CD4-positive, CD25-positive, alpha-beta regulatory T cell (primary cell): Measurements from ENCODE around the gene INHBA. TPM values are rescaled to one million over a fixed set of nuclear protein-coding genes. Genes with fewer than 3 reads are reported as not detected.
A peak's percentile ranks its signal among the peaks of the same experiment; 100 is the strongest.

Source experiments
- ATAC-seq, 2 donors: fragments of 150-1000 bp; cut with Tn5 transposase; one replicate each; pipeline ENCODE4 v1.10.0; 2021; ENCODE audit warnings: low read depth in 2 of 2, moderate number of reproducible peaks in 2 of 2, moderate library complexity in 1 of 2
- DNase-seq, 3 donors: peaks; one replicate each; pipeline versions ENCODE4 v3.0.0 to v3.0.0-alpha.2; 2012 to 2022; ENCODE audit warnings: mixed read lengths in 1 of 3
- H3K27ac ChIP-seq: one replicate; pipeline ENCODE4 v1.7.0; 2013; ENCODE audit warnings: mild to moderate bottlenecking, low read length; ENCODE audit not compliant: insufficient read depth, poor library complexity, severe bottlenecking
- H3K27me3 ChIP-seq: one replicate; pipeline ENCODE4 v1.7.0; 2013; ENCODE audit warnings: low read length; ENCODE audit not compliant: control insufficient read depth, insufficient read depth
- H3K36me3 ChIP-seq: one replicate; pipeline ENCODE4 v1.7.0; 2013; ENCODE audit warnings: mild to moderate bottlenecking, low read length, moderate library complexity; ENCODE audit not compliant: control insufficient read depth, insufficient read depth
- H3K4me1 ChIP-seq: 2 replicates; pipeline ENCODE4 v1.7.0; 2013; ENCODE audit warnings: mild to moderate bottlenecking, low read length; ENCODE audit not compliant: insufficient read depth, control insufficient read depth, poor library complexity, severe bottlenecking
- H3K4me3 ChIP-seq: one replicate; pipeline ENCODE4 v1.7.0; 2013; ENCODE audit warnings: low read depth, mild to moderate bottlenecking, low read length, moderate library complexity
- H3K9me3 ChIP-seq, 2 experiments: 1 replicate in 1 of 2; 2 replicates in 1 of 2; pipeline ENCODE4 v1.7.0; 2013; ENCODE audit warnings: low read length in 2 of 2, mild to moderate bottlenecking in 1 of 2, moderate library complexity in 1 of 2; ENCODE audit not compliant: control insufficient read depth in 2 of 2
- H3K27ac Mint-ChIP-seq, 3 donors: one replicate each; pipeline ENCODE4 v1.8.0; 2020 to 2022; ENCODE audit warnings: mild to moderate bottlenecking in 3 of 3, mixed read lengths in 3 of 3, moderate library complexity in 2 of 3
- H3K27me3 Mint-ChIP-seq: one replicate; pipeline ENCODE4 v1.8.0; 2022; ENCODE audit warnings: mild to moderate bottlenecking, mixed read lengths
- H3K36me3 Mint-ChIP-seq: one replicate; pipeline ENCODE4 v1.8.0; 2020; ENCODE audit warnings: mixed read lengths
- H3K4me1 Mint-ChIP-seq, 4 donors: one replicate each; pipeline ENCODE4 v1.8.0; 2020 to 2022; ENCODE audit warnings: mixed read lengths in 4 of 4, mild to moderate bottlenecking in 1 of 4
- H3K4me3 Mint-ChIP-seq, 4 donors: one replicate each; pipeline ENCODE4 v1.8.0; 2020 to 2022; ENCODE audit warnings: mild to moderate bottlenecking in 4 of 4, mixed read lengths in 4 of 4, moderate library complexity in 3 of 4
- H3K9me3 Mint-ChIP-seq, 7 donors: one replicate each; pipeline ENCODE4 v1.8.0; 2020 to 2022; ENCODE audit warnings: mixed read lengths in 7 of 7, mild to moderate bottlenecking in 3 of 7, moderate library complexity in 2 of 7
- polyA plus RNA-seq, 4 donors: library from polyadenylated mRNA; unstranded; fragments of 300-500 nt; fragmentation: Illumina TruSeq; gene quantifications; one replicate each; pipeline ENCODE4 v1.2.3, GENCODE V29; 2021
- total RNA-seq: library from RNA; stranded (reverse); gene quantifications from one replicate; pipeline ENCODE4 v1.2.3, GENCODE V29; 2022

INHBA gene
- total and polyA plus RNA-seq, 5 donors from 2014 or later, result not detected

DNA sequence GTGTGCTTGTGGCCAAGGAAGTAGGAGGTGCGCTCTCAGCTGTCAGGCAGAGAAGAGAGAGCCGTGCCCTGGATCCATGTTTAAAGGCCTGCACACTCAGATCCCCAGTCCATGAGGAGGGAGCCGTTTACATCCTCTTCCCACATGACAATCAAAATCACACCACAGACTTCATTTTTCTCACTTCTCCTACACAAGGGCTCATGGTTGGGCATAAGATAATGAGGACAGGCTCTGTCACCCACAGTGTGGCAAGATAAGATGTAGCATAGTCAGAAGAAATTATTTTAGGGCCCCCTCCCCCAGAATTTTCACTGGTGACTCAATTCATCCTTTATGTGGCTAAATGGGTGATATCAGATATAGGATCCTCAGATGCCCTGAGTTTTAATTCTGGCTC, 35.9 kb upstream of the INHBA start:
- Histone ChIP-seq H3K27me3 (no peaks in the 10 kb centered on the region), H3K9me3 (peaks cover 3 to 11% of the 10 kb centered on the region in 2 experiments), H3K4me1 (no peaks in the 10 kb centered on the region), H3K27ac (no peak overlapping the region), H3K4me3 (no peak overlapping the region), H3K36me3 (no peaks in the 10 kb centered on the region)
- Mint-ChIP-seq H3K27me3 (no peaks in the 10 kb centered on the region), H3K4me3 (no peak overlapping the region), H3K36me3 (no peaks in the 10 kb centered on the region), H3K9me3 (peaks cover 2 to 21% (median 7%) of the 10 kb centered on the region in 7 donors), H3K4me1 (no peaks in the 10 kb centered on the region), H3K27ac (no peak overlapping the region)
- no peak for DNase-seq
- ATAC-seq, result no peak

DNA sequence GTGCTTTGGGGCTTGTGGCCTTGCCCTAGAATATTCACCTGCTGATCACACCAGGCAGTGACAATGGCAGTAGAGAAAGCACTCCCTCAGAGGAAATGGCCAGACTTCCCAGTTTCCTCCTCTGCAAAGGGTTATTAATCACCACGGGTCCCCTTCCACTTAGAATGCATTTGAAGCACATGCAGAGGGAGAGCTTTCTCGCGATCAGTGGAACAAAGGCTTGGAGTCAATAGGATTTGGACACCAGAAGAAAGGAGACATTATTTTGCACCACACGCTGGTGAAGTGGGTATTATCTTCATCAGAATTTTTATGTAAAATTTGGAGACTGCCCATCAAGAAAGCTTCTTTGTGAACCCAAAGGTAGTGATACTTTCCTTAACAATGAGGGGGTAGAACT, 35.4 kb upstream of the INHBA start:
- Mint-ChIP-seq H3K27me3 (no peaks in the 10 kb centered on the region), H3K4me3 (no peak overlapping the region), H3K9me3 (peaks cover 2 to 17% (median 6%) of the 10 kb centered on the region in 7 donors), H3K4me1 (no peaks in the 10 kb centered on the region), H3K27ac (no peak overlapping the region), H3K36me3 (no peaks in the 10 kb centered on the region)
- Histone ChIP-seq H3K4me1 (no peaks in the 10 kb centered on the region), H3K27me3 (no peaks in the 10 kb centered on the region), H3K27ac (no peak overlapping the region), H3K4me3 (no peak overlapping the region), H3K36me3 (no peaks in the 10 kb centered on the region), H3K9me3 (peaks cover 3 to 11% of the 10 kb centered on the region in 2 experiments)
- no peak for ATAC-seq
- no peak for DNase-seq

DNA sequence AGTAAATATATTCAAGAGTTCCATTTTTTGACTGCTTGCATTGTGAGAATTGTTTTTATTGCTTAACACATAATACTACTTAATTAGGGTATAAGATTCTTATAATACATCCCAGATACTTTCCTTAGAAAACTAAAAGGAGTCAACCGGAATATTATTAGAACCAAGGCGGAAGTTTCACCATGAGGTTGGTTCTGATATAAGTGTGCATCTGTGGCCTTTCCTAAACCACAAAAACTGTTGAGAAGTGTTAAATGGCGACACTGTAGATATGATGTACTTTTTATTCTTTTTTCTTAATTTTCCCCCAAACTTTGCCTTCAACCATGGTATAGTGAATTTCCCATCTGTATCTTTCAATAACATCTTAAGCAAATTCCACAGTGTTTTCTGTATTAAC, 32.3 kb upstream of the INHBA start:
- H3K9me3 Mint-ChIP-seq, result peaks cover 0 to 6% (median 1%) of the 10 kb centered on the region in 7 donors
- Histone ChIP-seq H3K36me3 (no peaks in the 10 kb centered on the region), H3K27me3 (no peaks in the 10 kb centered on the region), H3K27ac (no peak overlapping the region), H3K9me3 (no peaks in the 10 kb centered on the region), H3K4me1 (no peaks in the 10 kb centered on the region), H3K4me3 (no peak overlapping the region)
- peaks cover 0 to 4% (median 2%) of the 10 kb centered on the region in 4 donors for H3K4me1 Mint-ChIP-seq
- no peak overlapping the region for H3K27ac Mint-ChIP-seq
- H3K36me3 Mint-ChIP-seq, result no peaks in the 10 kb centered on the region
- no peak for DNase-seq
- ATAC-seq, result no peak
- H3K4me3 Mint-ChIP-seq, result no peak overlapping the region
- H3K27me3 Mint-ChIP-seq, result no peaks in the 10 kb centered on the region

DNA sequence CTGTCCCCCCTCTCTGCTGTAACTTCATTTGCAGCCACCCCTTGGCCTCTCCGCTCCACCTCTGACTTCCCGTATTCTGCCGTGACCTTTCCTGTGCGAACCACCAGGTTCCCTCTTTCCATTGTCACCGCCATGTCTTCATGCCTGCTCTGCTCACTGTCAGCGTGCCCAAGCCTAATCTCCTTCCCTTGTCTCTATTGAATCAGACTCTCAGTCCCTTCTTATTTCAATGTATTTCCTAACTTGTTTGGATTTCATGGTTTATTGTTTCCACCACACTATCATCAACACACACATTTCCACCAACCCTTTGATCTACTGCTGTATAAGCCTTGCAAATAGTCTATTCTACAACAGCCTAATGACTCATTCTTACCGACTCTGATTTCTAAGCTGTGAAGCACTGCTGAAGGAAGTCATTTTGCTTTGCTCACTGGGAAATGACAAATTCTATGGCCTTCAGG, 30.0 kb upstream of the INHBA start:
- DNase-seq (no peak), ATAC-seq (no peak)
- Mint-ChIP-seq H3K36me3 (no peaks in the 10 kb centered on the region), H3K4me3 (no peak overlapping the region), H3K4me1 (peaks cover 0 to 4% (median 2%) of the 10 kb centered on the region in 4 donors), H3K27ac (peak overlapping the region in 1 of 3 donors; percentile 67), H3K9me3 (peaks cover 0 to 6% (median 0%) of the 10 kb centered on the region in 7 donors), H3K27me3 (no peaks in the 10 kb centered on the region)
- Histone ChIP-seq H3K4me1 (no peaks in the 10 kb centered on the region), H3K36me3 (no peaks in the 10 kb centered on the region), H3K4me3 (no peak overlapping the region), H3K27me3 (no peaks in the 10 kb centered on the region), H3K9me3 (no peaks in the 10 kb centered on the region), H3K27ac (no peak overlapping the region)

DNA sequence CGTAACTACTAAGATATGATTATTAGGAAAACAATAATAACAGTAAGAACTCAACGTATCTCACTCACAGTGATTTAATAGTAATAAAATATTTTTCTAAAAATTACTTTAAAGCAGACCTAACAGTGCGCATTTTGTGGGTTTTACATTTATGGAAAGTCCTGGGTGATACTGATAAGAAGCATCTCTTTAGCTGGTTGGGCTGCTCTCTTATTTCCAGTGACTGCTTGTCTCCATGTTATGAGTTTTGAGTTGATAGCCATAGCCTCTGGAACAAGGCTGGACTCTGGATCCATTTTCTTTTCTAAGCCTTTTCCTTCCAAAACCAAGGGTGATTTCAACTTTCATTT, 29.5 kb upstream of the INHBA start:
- H3K36me3 Mint-ChIP-seq, result no peaks in the 10 kb centered on the region
- DNase-seq, result no peak
- no peaks in the 10 kb centered on the region for H3K9me3 ChIP-seq
- peaks cover 0 to 4% (median 2%) of the 10 kb centered on the region in 4 donors for H3K4me1 Mint-ChIP-seq
- H3K27me3 Mint-ChIP-seq, result no peaks in the 10 kb centered on the region
- H3K27ac Mint-ChIP-seq, result no peak overlapping the region
- peaks cover 0 to 6% (median 0%) of the 10 kb centered on the region in 7 donors for H3K9me3 Mint-ChIP-seq
- ATAC-seq, result no peak
- no peak overlapping the region for H3K27ac ChIP-seq
- no peaks in the 10 kb centered on the region for H3K27me3 ChIP-seq
- no peak overlapping the region for H3K4me3 ChIP-seq
- H3K4me3 Mint-ChIP-seq, result no peak overlapping the region
- H3K36me3 ChIP-seq, result no peaks in the 10 kb centered on the region
- no peaks in the 10 kb centered on the region for H3K4me1 ChIP-seq

DNA sequence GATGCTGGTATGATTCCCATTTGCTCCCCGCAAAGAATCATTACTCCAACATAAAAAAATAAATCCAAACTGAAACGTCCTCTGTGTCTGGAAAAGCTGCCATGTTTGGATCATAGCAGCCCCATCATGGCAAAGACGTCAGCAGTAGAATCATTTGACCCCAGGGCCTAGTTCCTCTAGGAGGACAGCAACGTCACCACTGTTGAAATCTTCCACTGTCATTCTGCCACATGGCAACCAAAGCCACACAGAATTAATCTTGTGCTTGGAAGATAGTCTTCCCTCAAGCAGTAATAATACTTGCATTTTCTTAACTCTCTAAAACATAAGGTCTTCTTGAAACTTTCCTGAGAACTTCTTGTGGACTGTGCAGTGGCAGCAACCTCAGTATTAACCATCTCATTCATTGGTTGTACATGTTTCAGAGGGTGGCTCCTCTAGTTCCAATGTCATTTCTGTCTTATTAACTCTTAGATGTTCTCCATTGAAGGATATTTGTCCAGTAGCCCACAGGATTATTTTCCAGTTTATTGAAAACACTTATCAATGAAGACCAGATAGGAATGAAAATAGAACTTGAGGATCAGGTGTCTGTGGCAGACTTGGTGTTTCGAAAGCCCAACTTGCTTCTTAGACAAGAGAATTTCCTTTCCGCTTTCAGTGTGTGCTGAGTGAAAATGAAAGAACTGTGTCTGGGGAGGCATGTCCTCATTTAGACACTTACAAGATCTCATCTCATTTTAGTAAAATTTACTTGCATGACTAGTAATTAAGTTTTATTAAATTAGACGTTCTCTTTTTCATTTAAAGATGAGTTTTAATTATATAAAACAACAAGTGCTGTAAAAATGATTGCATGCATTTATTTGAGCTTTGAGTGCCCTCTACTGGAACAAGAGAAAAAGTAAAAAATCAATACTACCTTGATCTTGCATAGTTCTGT, 28.9 kb upstream of the INHBA start:
- Histone ChIP-seq H3K4me1 (no peaks in the 10 kb centered on the region), H3K9me3 (no peaks in the 10 kb centered on the region), H3K27ac (no peak overlapping the region), H3K27me3 (no peaks in the 10 kb centered on the region), H3K4me3 (no peak overlapping the region), H3K36me3 (no peaks in the 10 kb centered on the region)
- no peaks in the 10 kb centered on the region for H3K36me3 Mint-ChIP-seq
- no peak overlapping the region for H3K27ac Mint-ChIP-seq
- no peaks in the 10 kb centered on the region for H3K27me3 Mint-ChIP-seq
- H3K4me1 Mint-ChIP-seq, result peaks cover 0 to 4% (median 2%) of the 10 kb centered on the region in 4 donors
- H3K9me3 Mint-ChIP-seq, result peaks cover 0 to 6% (median 0%) of the 10 kb centered on the region in 7 donors
- H3K4me3 Mint-ChIP-seq, result no peak overlapping the region
- DNase-seq (peak in 1 of 3 donors; percentile 8), ATAC-seq (no peak)

DNA sequence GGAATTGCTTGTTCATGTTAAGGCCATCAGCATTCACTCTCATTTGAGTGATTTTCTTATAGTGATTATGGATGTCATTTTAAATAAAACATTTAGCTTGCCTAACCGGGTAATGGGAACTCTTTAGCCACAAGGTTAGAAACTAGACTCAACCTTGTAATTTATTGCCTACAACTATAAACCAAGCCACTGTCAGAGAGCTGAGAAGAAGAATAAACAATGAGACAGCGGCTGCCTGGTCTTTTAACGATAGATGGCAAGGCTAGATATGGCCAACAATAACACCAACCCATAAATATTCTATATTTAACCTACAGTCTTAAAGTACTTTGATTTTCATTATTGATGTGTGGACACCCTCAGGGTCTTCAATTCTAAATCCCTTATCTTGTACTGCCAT, 27.8 kb upstream of the INHBA start:
- Mint-ChIP-seq H3K27me3 (no peaks in the 10 kb centered on the region), H3K36me3 (no peaks in the 10 kb centered on the region), H3K4me1 (peaks cover 0 to 4% (median 2%) of the 10 kb centered on the region in 4 donors), H3K27ac (no peak overlapping the region), H3K9me3 (peaks cover 0 to 4% (median 0%) of the 10 kb centered on the region in 7 donors), H3K4me3 (no peak overlapping the region)
- DNase-seq (no peak), ATAC-seq (no peak)
- Histone ChIP-seq H3K27ac (no peak overlapping the region), H3K9me3 (no peaks in the 10 kb centered on the region), H3K36me3 (no peaks in the 10 kb centered on the region), H3K4me3 (no peak overlapping the region), H3K4me1 (no peaks in the 10 kb centered on the region), H3K27me3 (no peaks in the 10 kb centered on the region)

DNA sequence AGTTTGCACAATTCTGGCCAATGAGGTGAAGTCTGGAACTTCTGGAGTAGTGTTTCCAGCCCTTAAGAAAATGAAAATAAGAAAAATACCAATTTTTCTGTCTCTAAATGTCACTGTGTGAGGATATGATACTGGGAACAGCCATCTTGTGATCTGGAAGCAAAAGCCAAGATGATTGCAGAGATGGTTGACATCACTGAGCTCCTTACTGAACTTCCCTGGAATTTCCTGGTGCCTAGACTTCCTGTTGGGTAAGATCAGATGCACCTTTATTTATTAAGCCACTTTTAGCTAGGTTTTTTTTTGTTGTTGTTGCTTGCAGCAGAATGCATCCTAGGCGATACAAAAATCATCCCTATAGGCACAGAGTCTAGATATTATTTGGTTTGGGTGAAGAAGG, 27.3 kb upstream of the INHBA start:
- H3K27ac Mint-ChIP-seq, result no peak overlapping the region
- Histone ChIP-seq H3K4me1 (no peaks in the 10 kb centered on the region), H3K4me3 (no peak overlapping the region), H3K9me3 (no peaks in the 10 kb centered on the region), H3K36me3 (no peaks in the 10 kb centered on the region), H3K27me3 (no peaks in the 10 kb centered on the region), H3K27ac (no peak overlapping the region)
- H3K27me3 Mint-ChIP-seq, result no peaks in the 10 kb centered on the region
- H3K9me3 Mint-ChIP-seq, result peaks cover 0 to 4% (median 0%) of the 10 kb centered on the region in 7 donors
- DNase-seq, result no peak
- ATAC-seq, result no peak
- peaks cover 0 to 4% (median 2%) of the 10 kb centered on the region in 4 donors for H3K4me1 Mint-ChIP-seq
- H3K4me3 Mint-ChIP-seq, result no peak overlapping the region
- no peaks in the 10 kb centered on the region for H3K36me3 Mint-ChIP-seq
